Panc1 (cell line): Measurements from ENCODE around the gene SYNGR2. TPM values are rescaled to one million over a fixed set of nuclear protein-coding genes. Genes with fewer than 3 reads are reported as not detected.

Experiments
- ATAC-seq: fragments of 200-7000 bp; cut with Tn5 transposase; 2 replicates; pipeline ENCODE4 v1.9.1; 2020; ENCODE audit warnings: mild to moderate bottlenecking, moderate library complexity
- BruUV-seq: library from RNA; stranded (reverse); fragments of 400-500 nt; replicated peaks from 2 replicates; lab custom pipeline; 2021; lab: Mats Ljungman, UMichigan
- CTCF ChIA-PET: fragments of 300-600 bp; sonication (Branson Sonifier 250); formaldehyde crosslinking; loops from one replicate; lab custom pipeline; 2022; ENCODE audit warnings: antibody characterized with exemption; lab: Charles Lee
- POLR2A ChIA-PET: fragments of 300-600 bp; sonication (Branson Sonifier 250); formaldehyde crosslinking; loops from one replicate; lab custom pipeline; 2022; ENCODE audit warnings: antibody characterized with exemption; lab: Charles Lee
- DNase-seq: peaks from one replicate; pipeline ENCODE4 v3.0.0-alpha.2; 2010; ENCODE audit warnings: low read depth, low spot score
- H3K27ac ChIP-seq: 2 replicates; pipeline ENCODE4 v1.5.1; 2011; ENCODE audit warnings: mild to moderate bottlenecking, low read length, inconsistent platforms
- H3K27me3 ChIP-seq: fragments of 200-500 bp; sonication (Bioruptor generic); 2 replicates; pipeline ENCODE4 v1.6.0; 2014; ENCODE audit warnings: low read length, inconsistent platforms; ENCODE audit not compliant: control insufficient read depth, insufficient read depth
- H3K36me3 ChIP-seq: fragments of 200-500 bp; sonication (Bioruptor generic); 2 replicates; pipeline ENCODE4 v1.5.1; 2014; ENCODE audit warnings: inconsistent platforms, mild to moderate bottlenecking, low read length, moderate library complexity; ENCODE audit not compliant: control insufficient read depth, insufficient read depth
- H3K4me1 ChIP-seq: 2 replicates; pipeline ENCODE4 v1.5.1; 2011; ENCODE audit warnings: inconsistent platforms, mild to moderate bottlenecking, low read length, moderate library complexity; ENCODE audit not compliant: control insufficient read depth, insufficient read depth
- H3K4me3 ChIP-seq, 2 experiments: 2 replicates each; pipeline ENCODE4 v1.5.1; 2011 to 2012; ENCODE audit warnings: low read depth in 2 of 2, low read length in 2 of 2, mild to moderate bottlenecking in 2 of 2, inconsistent platforms in 1 of 2, moderate library complexity in 1 of 2
- H3K9me3 ChIP-seq: fragments of 200-500 bp; sonication (Bioruptor generic); 2 replicates; pipeline ENCODE4 v1.5.1; 2014; ENCODE audit warnings: low read depth, mild to moderate bottlenecking, inconsistent platforms, low read length, moderate library complexity; ENCODE audit not compliant: control insufficient read depth, insufficient read depth
- POLR2AphosphoS5 ChIP-seq: IDR thresholded peaks from 2 replicates; pipeline ENCODE4 v1.6.1; 2012; ENCODE audit warnings: mild to moderate bottlenecking, low read depth, low read length, moderate library complexity
- SIN3A ChIP-seq: IDR thresholded peaks from 2 replicates; pipeline ENCODE4 v1.6.1; 2012; ENCODE audit warnings: low read depth, mild to moderate bottlenecking, low read length, moderate library complexity, borderline replicate concordance; ENCODE audit not compliant: insufficient read depth
- TCF7L2 ChIP-seq: IDR thresholded peaks from 2 replicates; pipeline ENCODE4 v1.6.1; 2011; ENCODE audit warnings: mild to moderate bottlenecking, low read depth, low read length, inconsistent platforms
- in situ Hi-C: cut with HindIII; loops from 2 replicates; pipeline ENCODE4 v1.10.0; 2016; ENCODE audit warnings: low sequenced_read_pairs, low pct_unique_long_range_greater_than_20kb
- intact Hi-C: fragments of 100-400 bp; cut with micrococcal nuclease; formaldehyde crosslinking; loops from one replicate; pipeline ENCODE4 v1.10.0; 2022; ENCODE audit not compliant: unreplicated experiment
- total RNA-seq: library from RNA; stranded (reverse); gene quantifications from one replicate; pipeline ENCODE4 v1.2.1, GENCODE V29; 2021; ENCODE audit not compliant: unreplicated experiment
- TF ChIP-seq, protein P1 (sequence below): fragments of 450-650 bp; IDR thresholded peaks from 2 replicates; pipeline ENCODE4 v1.5.1; 2017; ENCODE audit warnings: mild to moderate bottlenecking
- TF ChIP-seq, protein P2 (sequence below), 2 experiments: IDR thresholded peaks; 2 replicates each; pipeline ENCODE4 v1.6.1; 2011 to 2012; ENCODE audit warnings: low read depth in 2 of 2, control low read depth in 1 of 2, low read length in 1 of 2, mild to moderate bottlenecking in 1 of 2, moderate library complexity in 1 of 2; ENCODE audit not compliant: insufficient read depth in 1 of 2

SYNGR2 gene
- total RNA-seq, 1 experiment from 2014 or later: 204 TPM

- TF ChIP-seq, protein P1, sequence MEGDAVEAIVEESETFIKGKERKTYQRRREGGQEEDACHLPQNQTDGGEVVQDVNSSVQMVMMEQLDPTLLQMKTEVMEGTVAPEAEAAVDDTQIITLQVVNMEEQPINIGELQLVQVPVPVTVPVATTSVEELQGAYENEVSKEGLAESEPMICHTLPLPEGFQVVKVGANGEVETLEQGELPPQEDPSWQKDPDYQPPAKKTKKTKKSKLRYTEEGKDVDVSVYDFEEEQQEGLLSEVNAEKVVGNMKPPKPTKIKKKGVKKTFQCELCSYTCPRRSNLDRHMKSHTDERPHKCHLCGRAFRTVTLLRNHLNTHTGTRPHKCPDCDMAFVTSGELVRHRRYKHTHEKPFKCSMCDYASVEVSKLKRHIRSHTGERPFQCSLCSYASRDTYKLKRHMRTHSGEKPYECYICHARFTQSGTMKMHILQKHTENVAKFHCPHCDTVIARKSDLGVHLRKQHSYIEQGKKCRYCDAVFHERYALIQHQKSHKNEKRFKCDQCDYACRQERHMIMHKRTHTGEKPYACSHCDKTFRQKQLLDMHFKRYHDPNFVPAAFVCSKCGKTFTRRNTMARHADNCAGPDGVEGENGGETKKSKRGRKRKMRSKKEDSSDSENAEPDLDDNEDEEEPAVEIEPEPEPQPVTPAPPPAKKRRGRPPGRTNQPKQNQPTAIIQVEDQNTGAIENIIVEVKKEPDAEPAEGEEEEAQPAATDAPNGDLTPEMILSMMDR: no peak
- TF ChIP-seq POLR2AphosphoS5 (no peak), SIN3A (no peak), TCF7L2 (no peak)
- TF ChIP-seq, protein P2, sequence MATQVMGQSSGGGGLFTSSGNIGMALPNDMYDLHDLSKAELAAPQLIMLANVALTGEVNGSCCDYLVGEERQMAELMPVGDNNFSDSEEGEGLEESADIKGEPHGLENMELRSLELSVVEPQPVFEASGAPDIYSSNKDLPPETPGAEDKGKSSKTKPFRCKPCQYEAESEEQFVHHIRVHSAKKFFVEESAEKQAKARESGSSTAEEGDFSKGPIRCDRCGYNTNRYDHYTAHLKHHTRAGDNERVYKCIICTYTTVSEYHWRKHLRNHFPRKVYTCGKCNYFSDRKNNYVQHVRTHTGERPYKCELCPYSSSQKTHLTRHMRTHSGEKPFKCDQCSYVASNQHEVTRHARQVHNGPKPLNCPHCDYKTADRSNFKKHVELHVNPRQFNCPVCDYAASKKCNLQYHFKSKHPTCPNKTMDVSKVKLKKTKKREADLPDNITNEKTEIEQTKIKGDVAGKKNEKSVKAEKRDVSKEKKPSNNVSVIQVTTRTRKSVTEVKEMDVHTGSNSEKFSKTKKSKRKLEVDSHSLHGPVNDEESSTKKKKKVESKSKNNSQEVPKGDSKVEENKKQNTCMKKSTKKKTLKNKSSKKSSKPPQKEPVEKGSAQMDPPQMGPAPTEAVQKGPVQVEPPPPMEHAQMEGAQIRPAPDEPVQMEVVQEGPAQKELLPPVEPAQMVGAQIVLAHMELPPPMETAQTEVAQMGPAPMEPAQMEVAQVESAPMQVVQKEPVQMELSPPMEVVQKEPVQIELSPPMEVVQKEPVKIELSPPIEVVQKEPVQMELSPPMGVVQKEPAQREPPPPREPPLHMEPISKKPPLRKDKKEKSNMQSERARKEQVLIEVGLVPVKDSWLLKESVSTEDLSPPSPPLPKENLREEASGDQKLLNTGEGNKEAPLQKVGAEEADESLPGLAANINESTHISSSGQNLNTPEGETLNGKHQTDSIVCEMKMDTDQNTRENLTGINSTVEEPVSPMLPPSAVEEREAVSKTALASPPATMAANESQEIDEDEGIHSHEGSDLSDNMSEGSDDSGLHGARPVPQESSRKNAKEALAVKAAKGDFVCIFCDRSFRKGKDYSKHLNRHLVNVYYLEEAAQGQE (IDR thresholded peaks at IDR 0.05; ENCODE audit: insufficient read depth in 1 of 2, low read depth in 2 of 2, low read length in 1 of 2): no peak
- POLR2A ChIA-PET: no interaction called here
- Histone ChIP-seq H3K9me3 (no peaks in the 10 kb centered on the region), H3K27ac (no peak overlapping the region), H3K27me3 (no peaks in the 10 kb centered on the region), H3K4me1 (peaks cover 41% of the 10 kb centered on the region), H3K4me3 (no peak overlapping the region), H3K36me3 (peaks cover 2% of the 10 kb centered on the region; the same call in 1 of the 2 replicates)
- ATAC-seq (no peak), DNase-seq (no peak)
- no TSS peak for BruUV-seq
- in situ Hi-C loops: no loop called here
- CTCF ChIA-PET: interaction anchor here (0.9 kb wide), 1 partner anchor 45 kb away, joined by 3 read pairs; no protein-coding TSS in a partner anchor
- intact Hi-C loops: no loop called here
These were observed 42.1 kb upstream of the SYNGR2 start for GRCh38 chr17:78125976-78126894.

- H3K4me3 ChIP-seq: peak overlapping the region in 1 of 2 experiments; percentile 73; a peak in 2 of 4 replicates
- POLR2A ChIA-PET: no interaction called here
- no TSS peak for BruUV-seq
These were observed 41.5 kb upstream of the SYNGR2 start for GRCh38 chr17:78126895-78127238.

More at GRCh38 chr17:78126895-78127238, 41.5 kb upstream of the SYNGR2 start:
- no peak for ATAC-seq
- no peaks in the 10 kb centered on the region for H3K9me3 ChIP-seq
- H3K4me1 ChIP-seq: peaks cover 41% of the 10 kb centered on the region
- peaks cover 2% of the 10 kb centered on the region; the same call in 1 of the 2 replicates for H3K36me3 ChIP-seq
- H3K27me3 ChIP-seq: no peaks in the 10 kb centered on the region
- in situ Hi-C loops (no loop called here), intact Hi-C loops (no loop called here)
- TF ChIP-seq SIN3A (no peak), POLR2AphosphoS5 (no peak), TCF7L2 (no peak)
- TF ChIP-seq, protein P1: no peak
- TF ChIP-seq, protein P2 (IDR thresholded peaks at IDR 0.05; ENCODE audit: insufficient read depth in 1 of 2, low read depth in 2 of 2, low read length in 1 of 2): no peak
- no peak for DNase-seq
- CTCF ChIA-PET: interaction anchor here (0.9 kb wide), 1 partner anchor 44 kb away, joined by 3 read pairs; no protein-coding TSS in a partner anchor
- H3K27ac ChIP-seq: peak overlapping the region; percentile 76; the same call in 1 of the 2 replicates
